Esophagus squamous epithelium (tissue), 5 donors: ENCODE measurements around the gene ZNF181. TPM values are rescaled to one million over a fixed set of nuclear protein-coding genes. Genes with fewer than 3 reads are reported as not detected.
A peak's percentile ranks its signal among the peaks of the same experiment; 100 is the strongest.

Source experiments
- DNase-seq: peaks from one replicate; lab custom pipeline; 2025; lab: John Stamatoyannopoulos, UW
- H3K27ac ChIP-seq, 4 donors: fragments of 200-600 bp; sonication (generic); one replicate each; pipeline ENCODE4 v1.5.1; 2016 to 2019; ENCODE audit warnings: mild to moderate bottlenecking in 1 of 4
- H3K27me3 ChIP-seq, 4 donors: fragments of 200-600 bp; sonication (generic); 1 replicate in 3 of 4; 2 replicates in 1 of 4; pipeline versions ENCODE4 v1.5.1 to v1.6.0; 2017 to 2021; ENCODE audit warnings: antibody characterized with exemption in 1 of 4
- H3K36me3 ChIP-seq, 3 donors: fragments of 200-600 bp; sonication (generic); one replicate each; pipeline ENCODE4 v1.5.1; 2016 to 2019
- H3K4me1 ChIP-seq, 3 donors: fragments of 200-600 bp; sonication (generic); one replicate each; pipeline ENCODE4 v1.5.1; 2017 to 2019
- H3K4me3 ChIP-seq, 4 donors: fragments of 200-600 bp; sonication (generic); 1 replicate in 3 of 4; 2 replicates in 1 of 4; pipeline ENCODE4 v1.5.1; 2016 to 2019; ENCODE audit warnings: mild to moderate bottlenecking in 2 of 4, moderate library complexity in 1 of 4
- H3K9me3 ChIP-seq, 3 donors: fragments of 200-600 bp; sonication (generic); one replicate each; pipeline ENCODE4 v1.5.1; 2016 to 2019
- CTCF ChIP-seq, 6 experiments: fragments of 450-650 bp in 4 of 6; fragments of 200-600 bp in 2 of 6; sonication (generic) in 2 of 6; IDR thresholded peaks; one replicate each; pipeline ENCODE4 v1.5.1; 2016 to 2019; ENCODE audit warnings: antibody characterized with exemption in 6 of 6, mild to moderate bottlenecking in 4 of 6, moderate library complexity in 4 of 6
- POLR2A ChIP-seq, 4 donors: fragments of 450-650 bp; IDR thresholded peaks; one replicate each; pipeline ENCODE4 v1.6.1; 2017; ENCODE audit warnings: antibody characterized with exemption in 4 of 4, mild to moderate bottlenecking in 4 of 4, moderate library complexity in 3 of 4
- WGBS, 2 donors: methylation state at CpG; one replicate each; pipeline ENCODE4 v1.1.5; 2018; 5-methylcytosine and 5-hydroxymethylcytosine counted together
- intact Hi-C: fragments of 100-400 bp; cut with DNase I; formaldehyde crosslinking; loops from one replicate; pipeline ENCODE4 v1.15.0; 2022
- total RNA-seq, 4 donors: library from RNA; depleted of rRNA; stranded (reverse); fragments of >200 nt; gene quantifications; one replicate each; pipeline ENCODE4 v1.1.0, GENCODE V29; 2016
- donor health status: DM: yes; HTN: yes; CAD: no.

ZNF181 gene
- total RNA-seq, 4 donors from 2014 or later: 3.0 to 27.4 (median 13.3) TPM

- peaks cover 0 to 16% (median 0%) of the 10 kb centered on the region in 3 donors for H3K36me3 ChIP-seq
- 84 to 90% methylated on average over 4 to 5 of the region's 7 CpGs for WGBS, 2 donors
- H3K4me1 ChIP-seq: peaks cover 14 to 35% (median 18%) of the 10 kb centered on the region in 3 donors
- H3K27ac ChIP-seq: no peak overlapping the region
- H3K9me3 ChIP-seq: peaks cover 0 to 6% (median under 1%) of the 10 kb centered on the region in 3 donors
- no peaks in the 10 kb centered on the region for H3K27me3 ChIP-seq
- no peak overlapping the region for H3K4me3 ChIP-seq
- TF ChIP-seq POLR2A (IDR thresholded peaks at IDR 0.05) (no peak), CTCF (IDR thresholded peaks at IDR 0.05) (no peak)
- DNase-seq: no peak
- intact Hi-C loops: no loop called here
These were observed 2.1 kb upstream of the ZNF181 start for GRCh38 chr19:34731964-34732363.

- peaks cover 14 to 35% (median 18%) of the 10 kb centered on the region in 3 donors for H3K4me1 ChIP-seq
- DNase-seq: no peak
- H3K27ac ChIP-seq: peak overlapping the region in 3 of 4 donors; percentile 96 to 98 (median 98)
- H3K9me3 ChIP-seq: peaks cover 0 to 13% (median 7%) of the 10 kb centered on the region in 3 donors
- peak overlapping the region; percentile 72 to 90 (median 86) for H3K4me3 ChIP-seq
- H3K27me3 ChIP-seq: no peaks in the 10 kb centered on the region
- intact Hi-C loops: no loop called here
- H3K36me3 ChIP-seq: peaks cover 0 to 24% (median under 1%) of the 10 kb centered on the region in 3 donors
- 54 to 55% methylated on average over 2 to 4 of the region's 15 CpGs for WGBS, 2 donors
- TF ChIP-seq CTCF (IDR thresholded peaks at IDR 0.05): no peak
- TF ChIP-seq POLR2A (IDR thresholded peaks at IDR 0.05): no peak
These were observed 1.3 kb upstream of the ZNF181 start for GRCh38 chr19:34732612-34733211.

DNA sequence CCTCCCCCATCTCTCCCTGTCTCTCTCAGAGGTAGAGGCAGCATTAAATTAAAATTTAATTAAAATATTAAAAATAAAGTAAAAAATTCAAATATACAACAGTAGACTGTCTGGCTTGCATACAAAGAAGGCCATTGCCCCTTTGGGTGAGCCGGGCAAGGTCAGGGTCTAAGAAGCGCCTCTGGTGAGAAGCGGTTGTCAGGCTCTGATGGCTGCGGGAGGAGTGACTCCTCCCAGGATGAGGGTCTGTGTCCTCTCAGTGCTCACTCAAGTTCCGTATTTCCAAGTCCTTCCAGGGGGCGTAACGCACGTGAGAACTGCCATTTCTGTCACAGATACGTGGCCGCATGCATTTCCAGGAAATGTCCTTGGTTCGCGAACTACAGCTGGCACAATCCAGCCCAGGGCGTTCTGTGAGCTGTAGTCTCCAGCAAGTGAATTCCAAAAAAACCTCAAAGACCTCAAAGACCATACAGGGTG is 737 bp upstream of the ZNF181 start:
- Histone ChIP-seq H3K9me3 (peaks cover 0 to 19% (median 10%) of the 10 kb centered on the region in 3 donors), H3K27ac (peak overlapping the region; percentile 96 to 98 (median 98)), H3K4me3 (peak overlapping the region; percentile 72 to 90 (median 86)), H3K4me1 (peaks cover 14 to 35% (median 18%) of the 10 kb centered on the region in 3 donors), H3K36me3 (peaks cover 0 to 30% (median 4%) of the 10 kb centered on the region in 3 donors), H3K27me3 (no peaks in the 10 kb centered on the region)
- WGBS, 2 donors: 0 to 3% methylated on average over 10 to 11 of the region's 13 CpGs
- TF ChIP-seq CTCF (IDR thresholded peaks at IDR 0.05) (no peak), POLR2A (IDR thresholded peaks at IDR 0.05) (no peak)
- intact Hi-C loops: no loop called here
- no peak for DNase-seq

DNA sequence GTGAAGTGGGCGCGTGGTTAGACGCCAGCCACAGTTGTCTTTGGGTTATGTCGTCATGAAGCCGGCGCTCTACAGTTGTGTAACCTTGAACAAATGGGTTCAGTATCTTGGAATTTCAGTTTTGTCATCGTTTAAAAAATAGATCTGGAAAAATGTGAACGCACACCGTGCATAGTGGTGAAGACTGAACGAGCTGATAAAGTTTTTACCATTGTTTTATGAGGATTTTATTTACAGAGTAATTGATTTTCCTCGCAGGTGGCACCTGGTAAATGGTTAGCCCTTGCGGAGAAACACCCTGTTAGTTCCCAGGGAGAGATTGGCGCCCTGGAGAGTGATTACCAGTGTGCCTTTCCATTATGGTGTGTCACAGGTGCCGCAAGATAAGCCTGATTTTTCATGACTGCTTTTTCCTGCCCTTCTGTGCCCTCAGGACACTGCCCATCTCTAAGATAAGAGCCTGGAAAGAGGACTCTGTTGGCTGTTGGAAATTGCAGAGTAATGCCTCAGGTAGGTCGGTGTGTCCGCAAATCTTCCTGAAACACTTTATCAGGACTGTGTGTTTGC is 577 bp downstream of the ZNF181 start:
- DNase-seq: no peak
- 13 to 18% methylated on average over 16 of the region's 16 CpGs for WGBS, 2 donors
- no peaks in the 10 kb centered on the region for H3K27me3 ChIP-seq
- H3K36me3 ChIP-seq: peaks cover 3 to 43% (median 15%) of the 10 kb centered on the region in 3 donors
- peaks cover 14 to 35% (median 18%) of the 10 kb centered on the region in 3 donors for H3K4me1 ChIP-seq
- peaks cover 0 to 32% (median 22%) of the 10 kb centered on the region in 3 donors for H3K9me3 ChIP-seq
- no peak for TF ChIP-seq POLR2A (IDR thresholded peaks at IDR 0.05)
- TF ChIP-seq CTCF (IDR thresholded peaks at IDR 0.05): no peak
- intact Hi-C loops: no loop called here
- peak overlapping the region; percentile 96 to 98 (median 98) for H3K27ac ChIP-seq
- H3K4me3 ChIP-seq: peak overlapping the region; percentile 72 to 90 (median 86)
